ENCODE data around the gene APBA2. TPM values are rescaled to one million over a fixed set of nuclear protein-coding genes. Genes with fewer than 3 reads are reported as not detected.

APBA2 gene
- total and polyA plus RNA-seq, 2 of the 13 experiments (the other 11 are each of a cell fraction or from before 2014, with no cell fraction given) = 0.62 to 2.3 TPM

GRCh38 chr15:28879551-28879950, 6.2 kb upstream of the APBA2 start:
- BruUV-seq (replicated peaks) = no TSS peak
- H3K4me3 ChIP-seq (replicated peaks in 1 of 3; ENCODE audit: insufficient read depth in 1 of 3, low read depth in 2 of 3, low read length in 3 of 3) = no peak overlapping the region
- no peaks in the 10 kb centered on the region for H4K20me1 ChIP-seq (ENCODE audit: insufficient read depth, low read length)
- DNase-seq (ENCODE audit: low spot score) (no peak), FAIRE-seq (no peak), ATAC-seq (no peak)
- H3K27ac ChIP-seq (ENCODE audit: extremely low read length, insufficient read depth, low read length) = no peak overlapping the region
- no peaks in the 10 kb centered on the region for H3K79me2 ChIP-seq (ENCODE audit: insufficient read depth, low read length)
- H3K27me3 ChIP-seq (ENCODE audit: control insufficient read depth in 1 of 2, insufficient read depth in 2 of 2, low read length in 2 of 2) = no peaks in the 10 kb centered on the region
- no peak for TF ChIP-seq TCF7 (IDR thresholded peaks at IDR 0.05; ENCODE audit: low read depth)
- TF ChIP-seq MNT (IDR thresholded peaks at IDR 0.05) = no peak
- TF ChIP-seq SUZ12 (IDR thresholded peaks at IDR 0.05; ENCODE audit: low read depth, low read length) = no peak
- TF ChIP-seq CEBPZ (IDR thresholded peaks at IDR 0.05; ENCODE audit: low read length) = no peak
- TF ChIP-seq MBD4 (IDR thresholded peaks at IDR 0.05; ENCODE audit: borderline replicate concordance, low read length) = no peak
- TF ChIP-seq NBN (conservative IDR thresholded peaks at IDR 0.05) = no peak
- TF ChIP-seq ATM (IDR thresholded peaks at IDR 0.05; ENCODE audit: borderline replicate concordance) = no peak
- TF ChIP-seq CSRNP1 (CRISPR knock-in tag; IDR thresholded peaks at IDR 0.05) = no peak
- TF ChIP-seq ZNF614 (CRISPR knock-in tag; IDR thresholded peaks at IDR 0.05; ENCODE audit: borderline replicate concordance) = no peak
- TF ChIP-seq ZNF607 (CRISPR knock-in tag; IDR thresholded peaks at IDR 0.05; ENCODE audit: borderline replicate concordance) = no peak
- TF ChIP-seq ZNF782 (CRISPR knock-in tag; IDR thresholded peaks at IDR 0.05; ENCODE audit: borderline replicate concordance) = no peak
- no peak for TF ChIP-seq ELF1 (CRISPR knock-in tag; IDR thresholded peaks at IDR 0.05)
- no peak for TF ChIP-seq ZNF709 (CRISPR knock-in tag; IDR thresholded peaks at IDR 0.05)
- no peak for TF ChIP-seq SRSF9 (IDR thresholded peaks at IDR 0.05; ENCODE audit: borderline replicate concordance, insufficient read depth, low read depth, low read length, poor library complexity, severe bottlenecking)
- TF ChIP-seq RXRA (CRISPR knock-in tag; IDR thresholded peaks at IDR 0.05) = no peak
- TF ChIP-seq TP53 (CRISPR knock-in tag; conservative IDR thresholded peaks at IDR 0.05) = no peak
- TF ChIP-seq THAP8 (CRISPR knock-in tag; IDR thresholded peaks at IDR 0.05; ENCODE audit: borderline replicate concordance) = no peak
- TF ChIP-seq NFE2L2 (IDR thresholded peaks at IDR 0.05; ENCODE audit: low read length) = no peak
- TF ChIP-seq ZNF101 (CRISPR knock-in tag; IDR thresholded peaks at IDR 0.05; ENCODE audit: borderline replicate concordance, low read depth) = no peak
- CTCF ChIA-PET (ENCODE audit: low intra/inter-chr PET ratio, low total read pairs) = no interaction called here
- H3K36me3 ChIP-seq (replicated peaks in 1 of 2; ENCODE audit: control insufficient read depth in 1 of 2, insufficient read depth in 2 of 2, low read length in 2 of 2) = no peaks in the 10 kb centered on the region
- H3K4me1 ChIP-seq (ENCODE audit: insufficient read depth, low read length) = peaks cover 16% of the 10 kb centered on the region
- H2AFZ ChIP-seq (ENCODE audit: low read length) = no peak overlapping the region
- 90% methylated on average over 6 of the region's 9 CpGs for WGBS (ENCODE audit: low lambda C conversion rate)
- H3K9me3 ChIP-seq (ENCODE audit: low read length) = no peaks in the 10 kb centered on the region
- intact Hi-C loops (cut with micrococcal nuclease; ENCODE audit: unreplicated experiment) (no loop called here), in situ Hi-C loops (cut with HindIII; ENCODE audit: extremely low pct_ligation_motif_present, low pct_unique_long_range_greater_than_20kb) (no loop called here)
- H3K4me2 ChIP-seq (ENCODE audit: low read depth, low read length) = no peak overlapping the region
- POLR2A ChIA-PET = no interaction called here
- no peak overlapping the region for H3K9ac ChIP-seq (ENCODE audit: insufficient read depth, low read depth, low read length)

All from HepG2 (cell line).